HG02642 (cell line): ENCODE results near the gene SMCO4.

Experiments
- ATAC-seq: cut with Tn5 transposase; IDR thresholded peaks from one replicate; pipeline ENCODE4 v1.9.1; 2021; ENCODE audit warnings: mild to moderate bottlenecking; ENCODE audit not compliant: unreplicated experiment, poor library complexity

Gene SMCO4

GRCh38 chr11:93510196-93510873, 32.9 kb downstream of the SMCO4 start:
- ATAC-seq: no peak

GRCh38 chr11:93507517-93507916, 35.7 kb downstream of the SMCO4 start:
- no peak for ATAC-seq

- ATAC-seq: no peak
These were observed 37.5 kb downstream of the SMCO4 start for GRCh38 chr11:93505703-93506102.

GRCh38 chr11:93504110-93505095, 38.8 kb downstream of the SMCO4 start:
- ATAC-seq: no peak

GRCh38 chr11:93501856-93502255, 41.3 kb downstream of the SMCO4 start:
- ATAC-seq: no peak

GRCh38 chr11:93500759-93501158, 42.4 kb downstream of the SMCO4 start:
- no peak for ATAC-seq

- no peak for ATAC-seq
These were observed 44.5 kb downstream of the SMCO4 start for GRCh38 chr11:93498641-93499040.

- ATAC-seq: no peak
These were observed 45.0 kb downstream of the SMCO4 start for GRCh38 chr11:93498161-93498560.

- no peak for ATAC-seq
These were observed 45.6 kb downstream of the SMCO4 start for GRCh38 chr11:93497596-93497995.

GRCh38 chr11:93494357-93494756, 48.8 kb downstream of the SMCO4 start:
- no peak for ATAC-seq

- no peak for ATAC-seq
These were observed 49.8 kb downstream of the SMCO4 start for GRCh38 chr11:93493252-93493897.

GRCh38 chr11:93492464-93493251, 50.5 kb downstream of the SMCO4 start:
- ATAC-seq: no peak

GRCh38 chr11:93491973-93492372, 51.2 kb downstream of the SMCO4 start:
- ATAC-seq: no peak

- ATAC-seq: no peak
These were observed 52.1 kb downstream of the SMCO4 start for GRCh38 chr11:93490996-93491618.

- no peak for ATAC-seq
These were observed 53.4 kb downstream of the SMCO4 start for GRCh38 chr11:93489841-93490240.

GRCh38 chr11:93487032-93487483, 56.1 kb downstream of the SMCO4 start:
- ATAC-seq: no peak

- ATAC-seq: no peak
These were observed 57.2 kb downstream of the SMCO4 start for GRCh38 chr11:93485983-93486382.

- no peak for ATAC-seq
These were observed 58.5 kb downstream of the SMCO4 start for GRCh38 chr11:93484716-93485115.

GRCh38 chr11:93482556-93482955, 60.6 kb downstream of the SMCO4 start:
- no peak for ATAC-seq

- ATAC-seq: no peak
These were observed 61.5 kb downstream of the SMCO4 start for GRCh38 chr11:93481696-93482095.
